T-helper 2 cell treated with Interferon-gamma antibody and Interleukin-4, amounts not matched to agents 5 μg/mL and 100 μg/mL, for 36 hours (primary cell): ENCODE results near the gene ACACA.
"Not testable (repeated sequence)": the region's sequence is repeated elsewhere in the genome, so short reads cannot be mapped to it uniquely, and the experiment has no call there.

Source experiments
- DNase-seq: peaks from one replicate; pipeline ENCODE4 v3.0.0; 2021; ENCODE audit warnings: low spot score
- H3K27ac Mint-ChIP-seq: one replicate; pipeline ENCODE4 v1.8.0; 2021; ENCODE audit warnings: mild to moderate bottlenecking, mixed read lengths
- H3K27me3 Mint-ChIP-seq: one replicate; pipeline ENCODE4 v1.8.0; 2021; ENCODE audit warnings: low read depth, mixed read lengths
- H3K36me3 Mint-ChIP-seq: one replicate; pipeline ENCODE4 v1.8.0; 2021; ENCODE audit warnings: low read depth, mixed read lengths
- H3K4me1 Mint-ChIP-seq: one replicate; pipeline ENCODE4 v1.8.0; 2021; ENCODE audit warnings: low read depth, mixed read lengths
- H3K4me3 Mint-ChIP-seq: one replicate; pipeline ENCODE4 v1.8.0; 2022; ENCODE audit warnings: mild to moderate bottlenecking, moderate library complexity, mixed read lengths
- H3K9me3 Mint-ChIP-seq: one replicate; pipeline ENCODE4 v1.8.0; 2021; ENCODE audit warnings: mixed read lengths

ACACA gene

DNA sequence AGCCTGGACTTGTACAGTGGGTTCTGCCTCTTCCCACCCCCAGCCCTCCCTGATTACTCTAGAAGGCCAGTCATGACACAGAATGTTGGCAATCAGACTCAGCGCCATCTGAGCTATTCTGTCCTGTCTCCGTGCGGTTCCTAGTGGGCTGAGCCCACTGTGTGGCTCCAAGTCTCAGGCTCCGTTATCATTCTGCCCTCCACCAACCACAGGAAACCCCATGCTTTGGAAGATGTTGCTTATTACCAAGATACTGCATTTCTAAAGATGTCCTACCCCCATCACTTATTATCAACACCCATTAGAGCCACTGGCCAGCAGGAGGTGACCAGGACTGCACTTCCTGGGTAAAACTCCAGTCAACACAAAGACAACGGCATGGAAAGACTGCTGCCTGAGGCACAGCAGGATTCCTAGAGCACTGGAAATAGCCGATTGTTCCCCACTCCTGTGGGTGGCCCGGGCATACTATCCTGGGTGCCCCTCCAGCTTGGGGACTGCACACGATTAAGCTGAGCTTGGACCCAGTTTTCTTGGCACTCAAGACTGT, 324.2 kb downstream of the ACACA start:
- Mint-ChIP-seq H3K4me3 (no peak overlapping the region), H3K27me3 (peaks cover 3% of the 10 kb centered on the region), H3K27ac (no peak overlapping the region), H3K4me1 (peaks cover 7% of the 10 kb centered on the region), H3K36me3 (peaks cover 1% of the 10 kb centered on the region), H3K9me3 (peaks cover 7% of the 10 kb centered on the region)
- DNase-seq: no peak

- peaks cover 3% of the 10 kb centered on the region for H3K27me3 Mint-ChIP-seq
- peaks cover 1% of the 10 kb centered on the region for H3K36me3 Mint-ChIP-seq
- no peak for DNase-seq
- peaks cover 7% of the 10 kb centered on the region for H3K9me3 Mint-ChIP-seq
- H3K27ac Mint-ChIP-seq: no peak overlapping the region
- peaks cover 5% of the 10 kb centered on the region for H3K4me1 Mint-ChIP-seq
- H3K4me3 Mint-ChIP-seq: no peak overlapping the region
Observed at GRCh38 chr17:37081287-37081686, 325.3 kb downstream of the ACACA start.

DNA sequence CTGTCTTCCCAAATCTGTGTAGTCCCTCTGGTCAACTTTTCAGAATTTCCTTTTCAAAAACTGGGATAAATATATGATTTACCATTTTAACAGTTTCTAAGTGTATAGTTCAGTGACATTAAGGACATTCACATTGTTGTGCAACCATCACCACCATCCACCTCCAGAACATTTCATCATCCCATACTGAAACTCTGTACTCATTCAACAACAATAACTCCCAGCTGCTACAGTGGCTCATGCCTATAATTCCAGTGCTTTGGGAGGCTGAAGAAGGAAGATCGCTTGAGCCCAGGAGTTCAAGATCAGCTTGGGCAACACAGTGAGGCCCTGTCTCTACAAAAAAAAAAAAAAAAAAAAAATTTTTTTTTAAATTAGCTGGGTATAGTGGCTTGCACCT, 326.9 kb downstream of the ACACA start:
- peaks cover 1% of the 10 kb centered on the region for H3K36me3 Mint-ChIP-seq
- peaks cover 7% of the 10 kb centered on the region for H3K9me3 Mint-ChIP-seq
- no peak overlapping the region for H3K4me3 Mint-ChIP-seq
- no peak for DNase-seq
- peaks cover 3% of the 10 kb centered on the region for H3K27me3 Mint-ChIP-seq
- H3K4me1 Mint-ChIP-seq: peaks cover 5% of the 10 kb centered on the region
- H3K27ac Mint-ChIP-seq: no peak overlapping the region

DNA sequence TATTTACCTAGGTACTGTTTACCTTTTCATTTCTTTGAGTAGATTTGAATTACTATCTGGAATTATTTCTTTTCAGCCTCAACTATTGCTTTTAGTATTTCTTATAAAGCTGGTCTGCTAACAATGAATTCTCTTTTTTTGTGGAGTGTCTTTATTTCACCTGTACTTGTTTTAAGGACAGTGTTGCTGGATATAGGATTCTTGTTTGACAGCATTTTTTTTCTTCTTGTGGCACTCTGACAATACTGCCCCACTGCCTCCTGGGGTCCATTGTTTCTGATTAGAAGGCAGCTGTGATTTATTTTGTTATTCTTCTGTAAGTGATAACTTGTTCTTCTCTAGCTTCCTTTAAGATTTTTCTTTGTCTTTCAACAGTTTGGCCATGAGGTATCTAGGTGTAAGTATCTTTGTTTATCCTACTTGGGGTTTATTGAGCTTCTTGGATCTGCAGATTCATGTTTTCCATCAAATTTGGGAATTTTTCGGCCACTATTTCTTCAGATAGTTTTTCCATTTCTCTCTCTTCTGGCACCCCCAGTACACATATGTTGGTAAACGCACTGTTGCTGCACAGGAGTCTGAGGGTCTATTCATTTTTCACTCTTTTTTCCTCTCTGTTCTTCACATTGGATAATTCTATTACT, 327.4 kb downstream of the ACACA start:
- H3K27me3 Mint-ChIP-seq: peaks cover 3% of the 10 kb centered on the region
- H3K4me1 Mint-ChIP-seq: peaks cover 5% of the 10 kb centered on the region
- H3K4me3 Mint-ChIP-seq: no peak overlapping the region
- no peak overlapping the region for H3K27ac Mint-ChIP-seq
- H3K36me3 Mint-ChIP-seq: peaks cover 1% of the 10 kb centered on the region
- DNase-seq: no peak
- H3K9me3 Mint-ChIP-seq: peaks cover 7% of the 10 kb centered on the region

DNA sequence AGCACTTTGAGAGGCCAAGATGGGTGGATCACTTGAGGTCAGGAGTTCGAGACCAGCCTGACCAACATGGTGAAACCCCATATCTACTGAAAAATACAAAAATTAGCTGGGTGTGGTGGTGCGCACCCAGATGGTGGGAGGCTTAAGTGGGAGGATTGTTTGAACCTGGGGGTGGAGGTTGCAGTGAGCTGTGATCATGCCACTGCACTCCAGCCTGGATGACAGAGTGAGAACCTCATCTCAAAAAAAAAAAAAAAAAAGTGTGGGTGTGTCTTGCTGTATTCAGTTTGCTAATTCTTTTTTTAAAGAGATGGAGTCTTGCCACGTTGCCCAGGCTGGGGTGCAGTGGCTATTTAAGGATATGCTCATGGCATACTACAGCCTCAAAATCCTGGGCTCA, 333.2 kb downstream of the ACACA start:
- H3K36me3 Mint-ChIP-seq, DNase-seq, H3K4me1 Mint-ChIP-seq, H3K27me3 Mint-ChIP-seq, H3K9me3 Mint-ChIP-seq, H3K4me3 Mint-ChIP-seq, H3K27ac Mint-ChIP-seq: not testable (repeated sequence)

DNA sequence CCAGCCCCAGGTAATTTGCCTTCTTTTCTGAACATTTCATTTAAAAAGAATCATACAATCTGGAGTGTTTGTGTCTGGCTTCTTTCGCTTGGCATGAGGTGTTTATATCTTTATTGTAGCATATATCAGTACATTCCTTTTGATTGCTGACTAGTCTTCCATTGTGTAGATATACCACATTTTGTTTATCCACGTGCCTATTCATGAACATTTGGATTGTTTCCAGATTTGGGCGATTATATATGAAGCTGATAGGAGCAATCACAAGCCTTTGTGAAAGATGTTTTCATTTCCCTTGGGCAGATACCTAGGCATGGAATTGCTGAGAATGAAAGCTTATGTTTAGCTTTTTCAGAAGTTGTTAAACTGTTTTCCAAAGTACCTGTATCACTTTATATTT, 337.5 kb downstream of the ACACA start:
- H3K4me1 Mint-ChIP-seq: no peaks in the 10 kb centered on the region

GRCh38 chr17:37068266-37068665, 338.4 kb downstream of the ACACA start:
- Mint-ChIP-seq H3K4me3 (no peak overlapping the region), H3K27me3 (peaks cover 23% of the 10 kb centered on the region), H3K4me1 (no peaks in the 10 kb centered on the region), H3K9me3 (no peaks in the 10 kb centered on the region), H3K27ac (no peak overlapping the region), H3K36me3 (no peaks in the 10 kb centered on the region)
- no peak for DNase-seq

More for the DNA sequence above, 337.5 kb downstream of the ACACA start:
- DNase-seq: no peak
- Mint-ChIP-seq H3K27me3 (peaks cover 23% of the 10 kb centered on the region), H3K27ac (no peak overlapping the region), H3K9me3 (no peaks in the 10 kb centered on the region), H3K36me3 (no peaks in the 10 kb centered on the region), H3K4me3 (no peak overlapping the region)

GRCh38 chr17:37067555-37068111, 339.0 kb downstream of the ACACA start:
- Mint-ChIP-seq H3K9me3 (no peaks in the 10 kb centered on the region), H3K4me3 (no peak overlapping the region), H3K36me3 (no peaks in the 10 kb centered on the region), H3K27me3 (peaks cover 21% of the 10 kb centered on the region), H3K4me1 (no peaks in the 10 kb centered on the region), H3K27ac (no peak overlapping the region)
- DNase-seq: no peak

DNA sequence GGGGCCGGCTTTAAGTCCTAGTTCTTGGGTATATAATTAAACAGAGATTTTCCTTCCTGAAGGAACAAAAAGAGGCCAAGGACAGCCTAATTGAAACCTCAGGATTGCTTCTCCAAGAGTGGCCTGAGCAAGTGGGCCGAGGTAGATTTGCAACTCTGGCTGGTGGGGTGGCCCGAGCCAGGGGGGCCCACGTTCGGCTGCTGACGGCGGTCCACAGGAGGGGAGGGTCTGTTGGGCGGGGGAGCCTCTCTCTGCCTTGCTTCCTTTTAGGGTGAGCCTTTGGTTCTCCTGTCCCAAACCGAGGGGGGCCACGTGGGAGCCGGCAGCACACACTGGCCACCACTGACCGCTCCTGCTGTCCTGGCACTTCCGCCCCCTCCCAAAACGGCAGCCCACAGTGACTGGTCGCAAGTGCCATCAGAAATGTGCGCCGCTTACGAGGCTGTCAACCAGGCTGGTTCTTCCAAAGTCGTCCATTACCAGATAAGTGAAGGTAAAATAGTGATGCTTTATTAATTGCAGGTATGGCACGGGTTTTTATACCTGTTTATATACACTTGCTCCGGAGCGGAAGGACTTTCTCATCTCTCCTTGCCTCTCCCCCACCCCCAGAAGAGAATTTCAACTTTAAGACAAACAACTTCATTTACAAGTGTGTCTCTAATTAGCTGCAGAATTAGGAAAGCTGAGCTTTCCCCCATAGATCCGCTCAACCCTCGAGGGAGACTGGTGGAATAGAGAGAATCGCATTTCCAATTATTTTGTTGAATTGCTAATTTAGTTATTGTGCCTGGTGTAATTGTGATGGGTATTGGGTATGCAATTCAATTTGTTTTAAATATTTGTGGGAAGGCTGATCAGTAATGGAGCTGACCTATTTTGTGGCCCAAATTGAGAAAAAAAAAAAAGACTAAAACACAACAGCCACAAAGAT, 340.0 kb downstream of the ACACA start:
- H3K4me1 Mint-ChIP-seq: no peaks in the 10 kb centered on the region
- no peak overlapping the region for H3K27ac Mint-ChIP-seq
- DNase-seq: no peak
- no peaks in the 10 kb centered on the region for H3K36me3 Mint-ChIP-seq
- no peak overlapping the region for H3K4me3 Mint-ChIP-seq
- peaks cover 18% of the 10 kb centered on the region for H3K27me3 Mint-ChIP-seq
- no peaks in the 10 kb centered on the region for H3K9me3 Mint-ChIP-seq

GRCh38 chr17:37065486-37066321, 340.9 kb downstream of the ACACA start:
- Mint-ChIP-seq H3K27ac (no peak overlapping the region), H3K9me3 (no peaks in the 10 kb centered on the region), H3K4me1 (no peaks in the 10 kb centered on the region), H3K4me3 (no peak overlapping the region), H3K27me3 (peaks cover 18% of the 10 kb centered on the region), H3K36me3 (no peaks in the 10 kb centered on the region)
- DNase-seq: no peak

DNA sequence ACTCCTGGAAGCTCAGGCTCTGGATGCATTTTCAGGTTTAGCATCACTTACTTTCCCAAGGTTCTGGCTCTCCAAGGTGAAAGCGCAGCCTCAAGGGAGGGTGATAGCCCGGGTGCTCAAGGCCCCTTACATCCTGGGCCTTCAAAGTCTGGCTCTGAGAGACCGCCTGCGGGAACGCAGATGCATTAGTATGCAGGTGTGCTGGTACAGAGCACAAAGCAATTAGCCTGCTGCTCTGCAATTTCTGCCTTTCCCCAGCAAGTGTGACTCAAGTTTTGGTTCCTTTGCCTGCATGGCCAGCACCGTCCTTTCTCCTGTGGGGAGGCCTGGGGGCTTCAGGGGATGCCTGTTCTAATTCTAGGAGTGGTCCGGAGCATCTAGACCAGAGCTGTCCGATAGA, 341.7 kb downstream of the ACACA start:
- Mint-ChIP-seq H3K27ac (no peak overlapping the region), H3K4me1 (no peaks in the 10 kb centered on the region), H3K27me3 (peaks cover 18% of the 10 kb centered on the region), H3K4me3 (no peak overlapping the region), H3K36me3 (no peaks in the 10 kb centered on the region), H3K9me3 (no peaks in the 10 kb centered on the region)
- DNase-seq: no peak

GRCh38 chr17:37064206-37064605, 342.4 kb downstream of the ACACA start:
- H3K27me3 Mint-ChIP-seq: peaks cover 17% of the 10 kb centered on the region
- H3K9me3 Mint-ChIP-seq: no peaks in the 10 kb centered on the region
- DNase-seq: no peak
- no peaks in the 10 kb centered on the region for H3K4me1 Mint-ChIP-seq
- no peak overlapping the region for H3K4me3 Mint-ChIP-seq
- H3K36me3 Mint-ChIP-seq: no peaks in the 10 kb centered on the region
- H3K27ac Mint-ChIP-seq: no peak overlapping the region

DNA sequence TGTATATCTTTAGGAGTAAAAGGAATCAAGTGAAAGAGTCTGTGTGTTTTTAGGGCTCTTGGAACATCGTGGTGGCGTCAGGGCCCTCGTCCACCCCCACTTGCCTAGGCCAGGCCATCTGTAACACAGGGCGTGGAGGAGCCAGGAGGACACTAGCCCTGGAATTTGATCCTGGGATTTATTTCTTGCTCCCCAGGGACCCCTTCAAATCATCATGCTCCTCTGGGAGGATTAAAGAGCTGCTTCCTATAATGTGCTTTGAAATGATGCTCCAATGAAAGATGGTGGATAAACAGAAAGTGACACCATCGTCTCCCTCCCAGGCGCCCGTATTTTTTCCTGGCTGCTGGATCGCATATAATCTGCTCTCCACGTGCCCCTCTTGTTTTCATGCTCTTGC, 344.6 kb downstream of the ACACA start:
- Mint-ChIP-seq H3K27me3 (peaks cover 5% of the 10 kb centered on the region), H3K4me3 (no peak overlapping the region), H3K27ac (no peak overlapping the region), H3K36me3 (peaks cover 5% of the 10 kb centered on the region), H3K9me3 (no peaks in the 10 kb centered on the region), H3K4me1 (no peaks in the 10 kb centered on the region)
- DNase-seq: no peak
